Skeletal muscle satellite cell (primary cell): ENCODE measurements around the gene GABRG3.

Experiments used
- H3K27me3 ChIP-seq: 2 replicates; pipeline ENCODE4 v1.7.0; 2013; ENCODE audit warnings: low read length; ENCODE audit not compliant: control insufficient read depth, insufficient read depth
- H3K36me3 ChIP-seq: 2 replicates; pipeline ENCODE4 v1.7.0; 2013; ENCODE audit warnings: mild to moderate bottlenecking, control low read depth, low read length; ENCODE audit not compliant: insufficient read depth
- H3K4me1 ChIP-seq: 2 replicates; pipeline ENCODE4 v1.7.0; 2013; ENCODE audit warnings: low read length; ENCODE audit not compliant: control insufficient read depth, insufficient read depth
- H3K4me2 ChIP-seq: 2 replicates; pipeline ENCODE4 v1.7.0; 2013; ENCODE audit warnings: mild to moderate bottlenecking, low read length
- H3K4me3 ChIP-seq: 2 replicates; pipeline ENCODE4 v1.7.0; 2013; ENCODE audit warnings: low read length
- H3K9ac ChIP-seq: 2 replicates; pipeline ENCODE4 v1.7.0; 2013; ENCODE audit warnings: mild to moderate bottlenecking, low read depth, low read length, moderate library complexity
- H3K9me3 ChIP-seq: replicated peaks from 2 replicates; pipeline ENCODE4 v1.7.0; 2013; ENCODE audit warnings: mild to moderate bottlenecking, control low read depth, low read length

Gene GABRG3

GRCh38 chr15:27065785-27066184 lies 94.8 kb downstream of the GABRG3 start:
- Histone ChIP-seq H3K4me2 (no peak overlapping the region), H3K9me3 (peaks cover 28% of the 10 kb centered on the region), H3K36me3 (no peaks in the 10 kb centered on the region), H3K9ac (no peak overlapping the region), H3K4me1 (no peaks in the 10 kb centered on the region), H3K4me3 (no peak overlapping the region), H3K27me3 (no peaks in the 10 kb centered on the region)

- H3K27me3 ChIP-seq: no peaks in the 10 kb centered on the region
- no peaks in the 10 kb centered on the region for H3K36me3 ChIP-seq
- no peaks in the 10 kb centered on the region for H3K4me1 ChIP-seq
- peaks cover 34% of the 10 kb centered on the region for H3K9me3 ChIP-seq
- H3K4me3 ChIP-seq: no peak overlapping the region
- no peak overlapping the region for H3K4me2 ChIP-seq
- H3K9ac ChIP-seq: no peak overlapping the region
Measured at GRCh38 chr15:27066446-27066845, 95.5 kb downstream of the GABRG3 start.

GRCh38 chr15:27067175-27067574 lies 96.2 kb downstream of the GABRG3 start:
- Histone ChIP-seq H3K9me3 (peaks cover 29% of the 10 kb centered on the region), H3K9ac (no peak overlapping the region), H3K36me3 (no peaks in the 10 kb centered on the region), H3K4me1 (no peaks in the 10 kb centered on the region), H3K27me3 (no peaks in the 10 kb centered on the region), H3K4me3 (no peak overlapping the region), H3K4me2 (no peak overlapping the region)

GRCh38 chr15:27070841-27071240 lies 99.9 kb downstream of the GABRG3 start:
- no peak overlapping the region for H3K4me2 ChIP-seq
- H3K4me1 ChIP-seq: no peaks in the 10 kb centered on the region
- no peak overlapping the region for H3K9ac ChIP-seq
- H3K27me3 ChIP-seq: no peaks in the 10 kb centered on the region
- no peaks in the 10 kb centered on the region for H3K36me3 ChIP-seq
- H3K4me3 ChIP-seq: no peak overlapping the region
- H3K9me3 ChIP-seq: peaks cover 38% of the 10 kb centered on the region

GRCh38 chr15:27074179-27074578 lies 103.2 kb downstream of the GABRG3 start:
- Histone ChIP-seq H3K9ac (no peak overlapping the region), H3K4me1 (no peaks in the 10 kb centered on the region), H3K36me3 (no peaks in the 10 kb centered on the region), H3K9me3 (peaks cover 25% of the 10 kb centered on the region), H3K4me3 (no peak overlapping the region), H3K27me3 (no peaks in the 10 kb centered on the region), H3K4me2 (no peak overlapping the region)

- no peaks in the 10 kb centered on the region for H3K36me3 ChIP-seq
Measured at GRCh38 chr15:27077790-27078189, 106.8 kb downstream of the GABRG3 start.

GRCh38 chr15:27081676-27082418 lies 110.9 kb downstream of the GABRG3 start:
- Histone ChIP-seq H3K4me1 (no peaks in the 10 kb centered on the region), H3K4me2 (no peak overlapping the region), H3K9ac (no peak overlapping the region), H3K4me3 (no peak overlapping the region), H3K36me3 (no peaks in the 10 kb centered on the region), H3K9me3 (peaks cover 4% of the 10 kb centered on the region), H3K27me3 (no peaks in the 10 kb centered on the region)

More at GRCh38 chr15:27077790-27078189, 106.8 kb downstream of the GABRG3 start:
- Histone ChIP-seq H3K4me2 (no peak overlapping the region), H3K9ac (no peak overlapping the region), H3K4me1 (no peaks in the 10 kb centered on the region), H3K9me3 (peaks cover 7% of the 10 kb centered on the region), H3K4me3 (no peak overlapping the region), H3K27me3 (no peaks in the 10 kb centered on the region)

GRCh38 chr15:27082526-27082925 lies 111.5 kb downstream of the GABRG3 start:
- Histone ChIP-seq H3K4me3 (no peak overlapping the region), H3K4me1 (no peaks in the 10 kb centered on the region), H3K27me3 (no peaks in the 10 kb centered on the region), H3K36me3 (no peaks in the 10 kb centered on the region), H3K9ac (no peak overlapping the region), H3K9me3 (peaks cover 7% of the 10 kb centered on the region), H3K4me2 (no peak overlapping the region)

- Histone ChIP-seq H3K36me3 (no peaks in the 10 kb centered on the region), H3K9ac (no peak overlapping the region), H3K9me3 (peaks cover 16% of the 10 kb centered on the region), H3K4me1 (no peaks in the 10 kb centered on the region), H3K27me3 (no peaks in the 10 kb centered on the region), H3K4me3 (no peak overlapping the region), H3K4me2 (no peak overlapping the region)
Measured at GRCh38 chr15:27084844-27085243, 113.9 kb downstream of the GABRG3 start.

- Histone ChIP-seq H3K9me3 (peaks cover 14% of the 10 kb centered on the region), H3K4me2 (no peak overlapping the region), H3K4me3 (no peak overlapping the region), H3K36me3 (no peaks in the 10 kb centered on the region), H3K27me3 (no peaks in the 10 kb centered on the region), H3K9ac (no peak overlapping the region), H3K4me1 (no peaks in the 10 kb centered on the region)
Measured at GRCh38 chr15:27086149-27086548, 115.2 kb downstream of the GABRG3 start.

- Histone ChIP-seq H3K27me3 (no peaks in the 10 kb centered on the region), H3K9me3 (peaks cover 14% of the 10 kb centered on the region), H3K4me2 (no peak overlapping the region), H3K4me3 (no peak overlapping the region), H3K36me3 (no peaks in the 10 kb centered on the region), H3K9ac (no peak overlapping the region), H3K4me1 (no peaks in the 10 kb centered on the region)
Measured at GRCh38 chr15:27086805-27087204, 115.8 kb downstream of the GABRG3 start.
